Measurements from ENCODE around the gene TUBB3. TPM values are rescaled to one million over a fixed set of nuclear protein-coding genes. Genes with fewer than 3 reads are reported as not detected.

Gene TUBB3
- total RNA-seq, 1 experiment from 2014 or later: 173 TPM

DNA sequence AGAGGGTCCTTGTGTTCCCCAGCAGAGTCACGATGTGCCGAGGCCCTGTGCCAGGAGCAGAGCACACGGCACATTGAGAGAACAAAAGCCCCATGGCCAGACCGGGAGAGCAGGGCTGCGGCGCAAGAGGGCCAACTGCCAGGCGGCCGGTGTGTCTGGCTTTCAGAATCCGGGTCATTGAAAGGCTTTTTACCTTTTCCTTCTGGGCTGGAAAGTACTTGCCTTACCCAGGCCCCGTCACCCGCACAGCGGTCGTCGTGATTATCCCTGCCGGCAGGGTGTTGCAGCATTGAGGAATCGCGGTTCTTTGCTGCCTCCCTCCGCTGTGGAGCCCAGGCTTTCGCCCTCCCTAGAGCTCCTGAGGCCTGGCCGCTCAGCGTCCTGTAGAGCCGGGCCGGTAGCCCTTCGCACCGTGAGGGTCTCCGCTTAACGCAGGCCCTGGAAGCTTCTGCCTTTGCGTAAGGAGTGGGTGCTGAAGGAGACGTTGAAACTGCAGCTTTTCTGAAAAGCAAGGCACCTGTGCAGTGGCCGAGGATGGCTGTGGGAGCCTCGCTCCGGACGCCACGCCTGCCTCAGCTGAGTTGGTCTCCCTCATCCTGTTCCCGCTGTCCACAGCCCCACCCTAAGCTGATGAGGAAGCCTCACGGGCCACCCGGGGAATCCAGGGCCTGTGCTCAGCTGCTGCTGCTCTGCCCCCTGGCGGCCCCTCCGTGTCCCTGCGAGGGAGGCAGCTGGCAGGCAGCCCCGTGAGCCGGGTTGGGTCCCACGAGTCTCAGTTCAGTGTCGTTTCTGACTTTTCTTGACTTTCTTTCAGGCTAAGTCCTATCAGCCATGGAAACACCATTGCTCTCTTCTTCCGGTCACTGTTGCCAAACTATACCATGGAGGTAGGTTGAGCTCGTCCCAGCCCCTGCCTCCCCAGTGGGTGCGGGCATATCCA, 13.1 kb upstream of the TUBB3 start:
- Histone ChIP-seq H3K36me3 (ENCODE audit: control insufficient read depth in 1 of 2, insufficient read depth in 2 of 2, low read length in 2 of 2) (peaks cover 17 to 19% of the 10 kb centered on the region in 2 experiments), H3K27ac (ENCODE audit: low read depth, low read length) (peak overlapping the region; percentile 12; the same call in 1 of the 2 replicates), H3K4me2 (ENCODE audit: low read length) (peak overlapping the region; percentile 20), H3K4me1 (ENCODE audit: control insufficient read depth in 1 of 2, insufficient read depth in 2 of 2, low read length in 2 of 2) (peaks cover 4 to 11% of the 10 kb centered on the region in 2 experiments; a peak in 3 of 4 replicates), H3K79me2 (ENCODE audit: insufficient read depth, low read length) (no peaks in the 10 kb centered on the region), H2AFZ (ENCODE audit: low read depth, low read length, poor library complexity, severe bottlenecking) (no peak overlapping the region), H4K20me1 (ENCODE audit: insufficient read depth) (no peaks in the 10 kb centered on the region), H3K9ac (ENCODE audit: low read length) (0 out of 2 replicates have a peak overlapping the region, but pooled peaks have one; percentile 3), H3K4me3 (replicated peaks in 1 of 2; ENCODE audit: low read depth in 1 of 2, low read length in 2 of 2) (no peak overlapping the region), H3K27me3 (ENCODE audit: insufficient read depth, low read length) (no peaks in the 10 kb centered on the region), H3K9me2 (ENCODE audit: insufficient read depth) (no peaks in the 10 kb centered on the region), H3K9me3 (ENCODE audit: control insufficient read depth in 1 of 2, insufficient read depth in 1 of 2, low read depth in 1 of 2, low read length in 2 of 2) (no peaks in the 10 kb centered on the region)
- peak; percentile 42 for DNase-seq (ENCODE audit: low read depth, low spot score)
- CTCF ChIA-PET: interaction anchor here (0.8 to 5.7 kb wide), 16 partner anchors 8 to 210 kb away, joined by 3 to 57 read pairs (median 4); partner anchors contain the start of genes MC1R, SPATA2L, TCF25 and TUBB3
- RAD21 ChIA-PET (ENCODE audit: low non-redundant PET in 1 of 2, low total read pairs in 2 of 2, uncharacterized antibody in 2 of 2, unreplicated experiment in 2 of 2): interaction anchor here (0.5 to 0.9 kb wide), 3 partner anchors 39 to 366 kb away, joined by 3 read pairs; no protein-coding TSS in a partner anchor
- BruUV-seq (replicated peaks): no TSS peak
- peak; percentile 86 for ATAC-seq
- intact Hi-C loops (cut with micrococcal nuclease): no loop called here
- POLR2A ChIA-PET: interaction anchor here (1.8 kb wide), 1 partner anchor 8 kb away, joined by 5 read pairs; the partner anchor contains the start of gene MC1R
- TF ChIP-seq ZFX (IDR thresholded peaks at IDR 0.05): no peak
- TF ChIP-seq POLR2AphosphoS5 (IDR thresholded peaks at IDR 0.05; ENCODE audit: low read depth, low read length): peak; percentile 57
- no peak for TF ChIP-seq ZNF274 (IDR thresholded peaks at IDR 0.05; ENCODE audit: low read depth, low read length)
- TF ChIP-seq, protein P1, sequence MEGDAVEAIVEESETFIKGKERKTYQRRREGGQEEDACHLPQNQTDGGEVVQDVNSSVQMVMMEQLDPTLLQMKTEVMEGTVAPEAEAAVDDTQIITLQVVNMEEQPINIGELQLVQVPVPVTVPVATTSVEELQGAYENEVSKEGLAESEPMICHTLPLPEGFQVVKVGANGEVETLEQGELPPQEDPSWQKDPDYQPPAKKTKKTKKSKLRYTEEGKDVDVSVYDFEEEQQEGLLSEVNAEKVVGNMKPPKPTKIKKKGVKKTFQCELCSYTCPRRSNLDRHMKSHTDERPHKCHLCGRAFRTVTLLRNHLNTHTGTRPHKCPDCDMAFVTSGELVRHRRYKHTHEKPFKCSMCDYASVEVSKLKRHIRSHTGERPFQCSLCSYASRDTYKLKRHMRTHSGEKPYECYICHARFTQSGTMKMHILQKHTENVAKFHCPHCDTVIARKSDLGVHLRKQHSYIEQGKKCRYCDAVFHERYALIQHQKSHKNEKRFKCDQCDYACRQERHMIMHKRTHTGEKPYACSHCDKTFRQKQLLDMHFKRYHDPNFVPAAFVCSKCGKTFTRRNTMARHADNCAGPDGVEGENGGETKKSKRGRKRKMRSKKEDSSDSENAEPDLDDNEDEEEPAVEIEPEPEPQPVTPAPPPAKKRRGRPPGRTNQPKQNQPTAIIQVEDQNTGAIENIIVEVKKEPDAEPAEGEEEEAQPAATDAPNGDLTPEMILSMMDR (IDR thresholded peaks at IDR 0.05 in 2 of 3, conservative IDR thresholded peaks at IDR 0.05 in 1 of 3; ENCODE audit: borderline replicate concordance in 1 of 3, insufficient read depth in 1 of 3, low read depth in 2 of 3, low read length in 2 of 3): peak in 2 of 3 experiments; percentile 99 to 100; a peak in 4 of 6 replicates
- TF ChIP-seq YY1 (IDR thresholded peaks at IDR 0.05; ENCODE audit: extremely low read depth, insufficient replicate concordance, low read depth, low read length): peak; percentile 62
- TF ChIP-seq, protein P2, sequence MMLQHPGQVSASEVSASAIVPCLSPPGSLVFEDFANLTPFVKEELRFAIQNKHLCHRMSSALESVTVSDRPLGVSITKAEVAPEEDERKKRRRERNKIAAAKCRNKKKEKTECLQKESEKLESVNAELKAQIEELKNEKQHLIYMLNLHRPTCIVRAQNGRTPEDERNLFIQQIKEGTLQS (IDR thresholded peaks at IDR 0.05): no peak

Measured in HCT116 (cell line).